ENCODE data around the gene HTR4. TPM values are rescaled to one million over a fixed set of nuclear protein-coding genes. Genes with fewer than 3 reads are reported as not detected.

Gene HTR4
- total RNA-seq, 1 experiment from 2014 or later: not detected

DNA sequence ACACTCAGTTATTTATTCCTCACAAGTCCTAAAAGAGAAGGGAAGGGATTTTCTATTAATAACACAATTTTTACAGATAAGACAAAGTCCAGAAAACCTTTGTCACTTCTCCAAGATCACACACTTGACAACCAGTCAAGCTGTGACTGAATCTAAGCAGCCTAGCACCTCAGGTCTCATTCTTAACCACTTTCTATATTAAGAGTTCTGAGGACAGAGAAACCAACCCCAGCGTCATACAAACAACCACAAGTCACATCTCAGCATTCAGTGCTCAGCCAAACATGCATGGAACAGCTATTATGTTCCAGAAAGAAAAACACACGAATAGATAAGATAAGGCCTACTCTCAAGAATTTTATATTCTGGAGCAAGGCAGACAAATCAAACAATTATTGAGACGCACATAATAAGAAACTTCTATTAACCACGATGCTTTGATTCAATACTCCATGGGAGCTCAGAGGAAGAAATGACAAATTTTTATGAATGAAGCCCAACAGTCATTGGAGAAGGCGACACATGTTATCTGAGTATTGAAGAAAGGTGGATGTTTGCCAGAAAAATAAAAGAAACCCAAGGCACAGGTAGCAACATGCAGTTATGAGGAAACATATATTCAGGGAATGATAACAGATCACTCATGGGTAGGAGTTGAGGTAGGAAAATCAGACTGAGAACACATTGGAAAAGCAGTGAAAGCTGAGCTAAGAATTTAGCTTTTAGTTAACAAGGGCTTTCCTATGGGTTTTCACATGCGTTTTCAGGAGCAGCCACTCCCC is 113.1 kb downstream of the HTR4 start:
- Histone ChIP-seq H2BK20ac (ENCODE audit: low read depth, low read length, poor library complexity, severe bottlenecking) (no peak overlapping the region), H3K27ac (ENCODE audit: insufficient read length, low read depth, low read length) (no peak overlapping the region), H4K8ac (replicated peaks; ENCODE audit: insufficient read length, low read depth, low read length) (no peak overlapping the region), H3K23me2 (ENCODE audit: insufficient read length, low read depth, low read length, poor library complexity, severe bottlenecking) (no peaks in the 10 kb centered on the region), H3K27me3 (ENCODE audit: insufficient read depth, low read length) (no peaks in the 10 kb centered on the region), H3K79me2 (ENCODE audit: insufficient read depth, low read length) (no peaks in the 10 kb centered on the region), H3T11ph (ENCODE audit: low read length) (no peak overlapping the region), H3K4me1 (ENCODE audit: insufficient read depth, low read length) (no peaks in the 10 kb centered on the region), H2BK120ac (ENCODE audit: low read depth, low read length, poor library complexity, severe bottlenecking) (no peak overlapping the region), H3K4ac (ENCODE audit: low read depth, low read length) (no peak overlapping the region), H3K23ac (ENCODE audit: insufficient read length, low read depth, low read length) (no peak overlapping the region), H3K9ac (ENCODE audit: extremely low read depth, insufficient read length, low read length) (no peak overlapping the region), H4K5ac (ENCODE audit: insufficient read length, low read depth, low read length) (no peak overlapping the region), H2BK15ac (ENCODE audit: low read depth, low read length) (no peak overlapping the region), H4K20me1 (ENCODE audit: control insufficient read depth, insufficient read depth, insufficient read length) (no peaks in the 10 kb centered on the region), H3K56ac (ENCODE audit: insufficient read length, low read depth, low read length) (no peak overlapping the region), H2BK12ac (ENCODE audit: insufficient read length, low read depth, low read length) (no peak overlapping the region), H4K91ac (ENCODE audit: insufficient read length, low read depth, low read length) (no peak overlapping the region), H2AFZ (ENCODE audit: low read length) (no peak overlapping the region), H3K4me2 (ENCODE audit: insufficient read depth, insufficient read length, low read length) (no peak overlapping the region), H3K9me3 (ENCODE audit: control insufficient read depth, low read depth, low read length) (no peaks in the 10 kb centered on the region), H2AK5ac (ENCODE audit: insufficient read length, low read length) (no peak overlapping the region), H3K18ac (ENCODE audit: insufficient read length, low read depth, low read length) (no peak overlapping the region), H3K79me1 (ENCODE audit: insufficient read depth, low read depth, low read length, poor library complexity, severe bottlenecking) (no peaks in the 10 kb centered on the region), H3K14ac (ENCODE audit: insufficient read depth, low read length) (no peak overlapping the region), H2BK5ac (ENCODE audit: insufficient read length, low read length) (no peak overlapping the region)
- H3K9me3 Mint-ChIP-seq: peaks cover 2 to 3% of the 10 kb centered on the region in 2 experiments; a peak in 3 of 5 replicates
- H3K36me3 Mint-ChIP-seq (ENCODE audit: insufficient read depth in 1 of 3, low read depth in 3 of 3): peaks cover 0 to 2% (median 0%) of the 10 kb centered on the region in 3 experiments; a peak in 1 of 7 replicates
- TF ChIP-seq, protein P1, sequence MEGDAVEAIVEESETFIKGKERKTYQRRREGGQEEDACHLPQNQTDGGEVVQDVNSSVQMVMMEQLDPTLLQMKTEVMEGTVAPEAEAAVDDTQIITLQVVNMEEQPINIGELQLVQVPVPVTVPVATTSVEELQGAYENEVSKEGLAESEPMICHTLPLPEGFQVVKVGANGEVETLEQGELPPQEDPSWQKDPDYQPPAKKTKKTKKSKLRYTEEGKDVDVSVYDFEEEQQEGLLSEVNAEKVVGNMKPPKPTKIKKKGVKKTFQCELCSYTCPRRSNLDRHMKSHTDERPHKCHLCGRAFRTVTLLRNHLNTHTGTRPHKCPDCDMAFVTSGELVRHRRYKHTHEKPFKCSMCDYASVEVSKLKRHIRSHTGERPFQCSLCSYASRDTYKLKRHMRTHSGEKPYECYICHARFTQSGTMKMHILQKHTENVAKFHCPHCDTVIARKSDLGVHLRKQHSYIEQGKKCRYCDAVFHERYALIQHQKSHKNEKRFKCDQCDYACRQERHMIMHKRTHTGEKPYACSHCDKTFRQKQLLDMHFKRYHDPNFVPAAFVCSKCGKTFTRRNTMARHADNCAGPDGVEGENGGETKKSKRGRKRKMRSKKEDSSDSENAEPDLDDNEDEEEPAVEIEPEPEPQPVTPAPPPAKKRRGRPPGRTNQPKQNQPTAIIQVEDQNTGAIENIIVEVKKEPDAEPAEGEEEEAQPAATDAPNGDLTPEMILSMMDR (conservative IDR thresholded peaks at IDR 0.05): no peak
- H3K4me1 Mint-ChIP-seq: no peaks in the 10 kb centered on the region
- H3K27me3 Mint-ChIP-seq (ENCODE audit: low read depth): peaks cover 16% of the 10 kb centered on the region
- no CpG with 5 or more reads among the region's 6 CpGs for WGBS (ENCODE audit: extremely low coverage, insufficient read length, low lambda C conversion rate)
- H3K27ac Mint-ChIP-seq: no peak overlapping the region
- H3K4me3 Mint-ChIP-seq: no peak overlapping the region
- DNase-seq: no peak
